IMR-90 (cell line): ENCODE measurements around the gene FAM240A. TPM values are rescaled to one million over a fixed set of nuclear protein-coding genes. Genes with fewer than 3 reads are reported as not detected.
A peak's percentile ranks its signal among the peaks of the same experiment; 100 is the strongest.

Experiments used
- ATAC-seq: fragments of 200-7000 bp; cut with Tn5 transposase; 2 replicates; pipeline ENCODE4 v1.9.1; 2020; ENCODE audit warnings: low read depth, mild to moderate bottlenecking, moderate library complexity
- BruUV-seq: library from RNA; stranded (reverse); fragments of 400-500 nt; replicated peaks from 2 replicates; lab custom pipeline; 2021; lab: Mats Ljungman, UMichigan
- CTCF ChIA-PET: fragments of 300-600 bp; formaldehyde crosslinking; extraction: SDS; loops from one replicate; lab custom pipeline; 2021; ENCODE audit warnings: antibody characterized with exemption; lab: Yijun Ruan, JAX
- POLR2A ChIA-PET: fragments of 300-600 bp; sonication (Branson Sonifier 250); formaldehyde crosslinking; loops from one replicate; lab custom pipeline; 2022; ENCODE audit warnings: antibody characterized with exemption; ENCODE audit not compliant: unreplicated experiment; lab: Charles Lee
- DNase-seq: peaks from one replicate; pipeline ENCODE4 v3.0.0; 2013
- H2AFZ ChIP-seq: replicated peaks from 2 replicates; pipeline ENCODE3; 2013; ENCODE audit warnings: low read length, mild to moderate bottlenecking; ENCODE audit not compliant: poor library complexity
- H2AK5ac ChIP-seq: 2 replicates; pipeline ENCODE4 v1.6.1; 2013; ENCODE audit warnings: low read depth, low read length, inconsistent platforms
- H2AK9ac ChIP-seq: replicated peaks from 2 replicates; pipeline ENCODE3; 2013; ENCODE audit warnings: mild to moderate bottlenecking, low read depth, low read length, moderate library complexity; ENCODE audit not compliant: poor library complexity
- H2BK120ac ChIP-seq: 2 replicates; pipeline ENCODE4 v1.6.1; 2013; ENCODE audit warnings: low read depth, low read length, inconsistent platforms
- H2BK15ac ChIP-seq: 3 replicates; pipeline ENCODE4 v1.6.1; 2013; ENCODE audit warnings: low read depth, low read length, inconsistent platforms
- H2BK20ac ChIP-seq: 2 replicates; pipeline ENCODE4 v1.6.1; 2013; ENCODE audit warnings: low read depth, mild to moderate bottlenecking, inconsistent platforms, low read length, moderate library complexity
- H2BK5ac ChIP-seq: 2 replicates; pipeline ENCODE4 v1.6.1; 2013; ENCODE audit warnings: mild to moderate bottlenecking, low read depth, low read length, inconsistent platforms; ENCODE audit not compliant: poor library complexity, severe bottlenecking
- H3K14ac ChIP-seq: replicated peaks from 2 replicates; pipeline ENCODE4 v1.6.1; 2013; ENCODE audit warnings: low read depth, low read length, inconsistent platforms
- H3K18ac ChIP-seq: 2 replicates; pipeline ENCODE4 v1.6.1; 2013; ENCODE audit warnings: low read depth, low read length, control low read depth
- H3K23ac ChIP-seq: 2 replicates; pipeline ENCODE4 v1.6.1; 2013; ENCODE audit warnings: low read depth, low read length, inconsistent platforms
- H3K27ac ChIP-seq: 2 replicates; pipeline ENCODE4 v1.5.1; 2013; ENCODE audit warnings: mild to moderate bottlenecking, control low read depth, low read length; ENCODE audit not compliant: insufficient read depth
- H3K27me3 ChIP-seq: 2 replicates; pipeline ENCODE4 v1.6.1; 2013; ENCODE audit warnings: low read length; ENCODE audit not compliant: control insufficient read depth, insufficient read depth
- H3K36me3 ChIP-seq: 2 replicates; pipeline ENCODE4 v1.6.1; 2013; ENCODE audit warnings: low read length, mixed read lengths; ENCODE audit not compliant: control insufficient read depth, insufficient read depth
- H3K4ac ChIP-seq: 2 replicates; pipeline ENCODE4 v1.6.1; 2013; ENCODE audit warnings: low read depth, low read length, inconsistent platforms
- H3K4me1 ChIP-seq: 2 replicates; pipeline ENCODE4 v1.6.1; 2013; ENCODE audit warnings: low read length, mixed read lengths; ENCODE audit not compliant: control insufficient read depth, insufficient read depth
- H3K4me2 ChIP-seq: 2 replicates; pipeline ENCODE4 v1.6.1; 2013; ENCODE audit warnings: low read depth, mild to moderate bottlenecking, control low read depth, low read length, moderate library complexity
- H3K4me3 ChIP-seq: 2 replicates; pipeline ENCODE4 v1.5.1; 2013; ENCODE audit warnings: low read depth, mild to moderate bottlenecking, control low read depth, low read length, moderate library complexity; ENCODE audit not compliant: insufficient read depth
- H3K56ac ChIP-seq: 2 replicates; pipeline ENCODE4 v1.6.1; 2013; ENCODE audit warnings: low read length, inconsistent platforms; ENCODE audit not compliant: insufficient read depth; ENCODE audit errors: extremely low read depth
- H3K79me1 ChIP-seq, 2 experiments: 2 replicates each; pipeline ENCODE4 v1.6.1; 2013; ENCODE audit warnings: low read length in 2 of 2, inconsistent platforms in 1 of 2, low read depth in 1 of 2
- H3K9ac ChIP-seq: 2 replicates; pipeline ENCODE4 v1.6.1; 2013; ENCODE audit warnings: low read depth, low read length, control low read depth
- H3K9me1 ChIP-seq: 2 replicates; pipeline ENCODE4 v1.6.1; 2013; ENCODE audit warnings: low read length, inconsistent platforms; ENCODE audit not compliant: insufficient read depth
- H3K9me3 ChIP-seq: 2 replicates; pipeline ENCODE4 v1.6.1; 2013; ENCODE audit warnings: low read length; ENCODE audit not compliant: control insufficient read depth, insufficient read depth
- H4K20me1 ChIP-seq: 2 replicates; pipeline ENCODE4 v1.6.1; 2013; ENCODE audit warnings: low read length, inconsistent platforms; ENCODE audit not compliant: insufficient read depth
- H4K5ac ChIP-seq: 2 replicates; pipeline ENCODE4 v1.6.1; 2013; ENCODE audit warnings: mild to moderate bottlenecking, low read depth, low read length, control low read depth
- H4K8ac ChIP-seq, 2 experiments: 2 replicates each; pipeline ENCODE4 v1.6.1; 2013; ENCODE audit warnings: low read depth in 2 of 2, low read length in 2 of 2, control low read depth in 1 of 2, inconsistent platforms in 1 of 2
- H4K91ac ChIP-seq: 2 replicates; pipeline ENCODE4 v1.6.1; 2013; ENCODE audit warnings: low read depth, low read length, inconsistent platforms; ENCODE audit not compliant: insufficient read depth
- BHLHE40 ChIP-seq: fragments of 150-350 bp; IDR thresholded peaks from 2 replicates; pipeline ENCODE4 v1.6.1; 2016; ENCODE audit warnings: mild to moderate bottlenecking, low read depth, low read length
- CEBPB ChIP-seq: IDR thresholded peaks from 2 replicates; pipeline ENCODE4 v1.6.1; 2012; ENCODE audit warnings: low read depth, low read length, improper control_type of control experiment
- CHD1 ChIP-seq: IDR thresholded peaks from 2 replicates; pipeline ENCODE4 v1.6.1; 2012; ENCODE audit warnings: low read depth, low read length, improper control_type of control experiment
- CTCF ChIP-seq: conservative IDR thresholded peaks from 2 replicates; pipeline ENCODE4 v1.5.1; 2012; ENCODE audit warnings: mild to moderate bottlenecking, low read depth, low read length, improper control_type of control experiment
- ELK1 ChIP-seq: fragments of 150-350 bp; IDR thresholded peaks from 2 replicates; pipeline ENCODE4 v1.6.1; 2016; ENCODE audit warnings: low read depth, mild to moderate bottlenecking, low read length, moderate library complexity, borderline replicate concordance
- FOS ChIP-seq: fragments of 150-350 bp; IDR thresholded peaks from 2 replicates; pipeline ENCODE4 v1.6.1; 2016; ENCODE audit warnings: low read depth, low read length
- MAFK ChIP-seq: IDR thresholded peaks from 2 replicates; pipeline ENCODE4 v1.6.1; 2012; ENCODE audit warnings: low read depth, low read length, improper control_type of control experiment
- MAZ ChIP-seq: IDR thresholded peaks from 2 replicates; pipeline ENCODE4 v1.6.1; 2012; ENCODE audit warnings: low read depth, mild to moderate bottlenecking, low read length, improper control_type of control experiment, moderate library complexity, borderline replicate concordance
- MXI1 ChIP-seq: IDR thresholded peaks from 2 replicates; pipeline ENCODE4 v1.6.1; 2012; ENCODE audit warnings: low read depth, mild to moderate bottlenecking, low read length, moderate library complexity, borderline replicate concordance
- NFE2L2 ChIP-seq: fragments of 150-350 bp; IDR thresholded peaks from 2 replicates; pipeline ENCODE4 v1.6.1; 2016; ENCODE audit warnings: low read depth, mild to moderate bottlenecking, low read length
- POLR2A ChIP-seq: IDR thresholded peaks from 2 replicates; pipeline ENCODE4 v1.6.1; 2012; ENCODE audit warnings: mild to moderate bottlenecking, low read depth, low read length
- RAD21 ChIP-seq: IDR thresholded peaks from 2 replicates; pipeline ENCODE4 v1.6.1; 2012; ENCODE audit warnings: low read length, improper control_type of control experiment
- RCOR1 ChIP-seq: IDR thresholded peaks from 2 replicates; pipeline ENCODE4 v1.6.1; 2012; ENCODE audit warnings: mild to moderate bottlenecking, low read length, improper control_type of control experiment; ENCODE audit not compliant: insufficient replicate concordance
- RFX5 ChIP-seq: IDR thresholded peaks from 2 replicates; pipeline ENCODE4 v1.8.0; 2012; ENCODE audit warnings: low read depth, mild to moderate bottlenecking, low read length, moderate library complexity
- SMC3 ChIP-seq: fragments of 150-350 bp; IDR thresholded peaks from 2 replicates; pipeline ENCODE4 v1.6.1; 2016; ENCODE audit warnings: low read depth, mild to moderate bottlenecking, antibody characterized with exemption, low read length, moderate library complexity
- USF2 ChIP-seq: fragments of 150-350 bp; IDR thresholded peaks from 2 replicates; pipeline ENCODE4 v1.6.1; 2017; ENCODE audit warnings: mild to moderate bottlenecking, antibody characterized with exemption, low read length, low read depth
- WGBS, 2 experiments: methylation state at CpG; one replicate each; pipeline versions ENCODE4 v1.1.5 to v1.1.7; 2013; ENCODE audit warnings: missing lambda C conversion rate in 2 of 2; ENCODE audit not compliant: insufficient read length in 1 of 2; ENCODE audit errors: extremely low coverage in 2 of 2; 5-methylcytosine and 5-hydroxymethylcytosine counted together
- dilution Hi-C: fragments of 300-500 bp; cut with HindIII; formaldehyde crosslinking; loops from one replicate; pipeline ENCODE4 v1.14.3; 2018; ENCODE audit warnings: low sequenced_read_pairs; ENCODE audit not compliant: unreplicated experiment
- in situ Hi-C: fragments of 300-500 bp; cut with MboI; formaldehyde crosslinking; loops from 3 replicates; pipeline ENCODE4 v1.14.3; 2019; ENCODE audit warnings: low sequenced_read_pairs, inconsistent platforms, mixed read lengths
- intact Hi-C: fragments of 100-400 bp; cut with micrococcal nuclease; formaldehyde crosslinking; loops from 2 replicates; pipeline ENCODE4 v1.10.0; 2022
- polyA plus RNA-seq, 3 experiments: library from polyadenylated mRNA; depleted of rRNA; stranded (reverse); fragments of >200 nt; gene quantifications; 2 replicates each; pipeline ENCODE4 v1.2.3, GENCODE V29; 2012; ENCODE audit warnings: low replicate concordance in 1 of 3
- total RNA-seq: library from RNA; depleted of rRNA; stranded (reverse); fragments of >200 nt; gene quantifications from 2 replicates; pipeline ENCODE4 v1.2.3, GENCODE V29; 2012

The FAM240A gene
- total and polyA plus RNA-seq, 2 of the 4 experiments (the other 2 are of a cell fraction): not detected

- H3K14ac ChIP-seq: no peak overlapping the region
- H2AK5ac ChIP-seq: no peak overlapping the region
- no peaks in the 10 kb centered on the region for H3K79me1 ChIP-seq
- H2BK15ac ChIP-seq: no peak overlapping the region
- no peak overlapping the region for H3K4me2 ChIP-seq
- H3K9ac ChIP-seq: no peak overlapping the region
- intact Hi-C loops (loop anchor here (5.0 kb wide), 1 partner anchor 58 kb away; the partner anchor contains the start of gene LRRC2), dilution Hi-C loops (no loop called here), in situ Hi-C loops (no loop called here)
- no peaks in the 10 kb centered on the region for H3K36me3 ChIP-seq
- no peak overlapping the region for H3K4me3 ChIP-seq
- ChIA-PET POLR2A (interaction anchor here (0.5 kb wide), 1 partner anchor 698 kb away, joined by 8 read pairs; no protein-coding TSS in a partner anchor), CTCF (interaction anchor here (1.0 to 2.3 kb wide), 3 partner anchors 20 to 137 kb away, joined by 3 to 6 read pairs (median 3); no protein-coding TSS in a partner anchor)
- no peak overlapping the region for H2BK5ac ChIP-seq
- no peak overlapping the region for H2AK9ac ChIP-seq
- no peak overlapping the region for H3K23ac ChIP-seq
- no peak overlapping the region for H3K4ac ChIP-seq
- no peak overlapping the region for H3K56ac ChIP-seq
- no peaks in the 10 kb centered on the region for H4K20me1 ChIP-seq
- 0 out of 2 replicates have a peak overlapping the region, but pooled peaks have one; percentile 26 for H3K18ac ChIP-seq
- no TSS peak for BruUV-seq
- DNase-seq (no peak), ATAC-seq (no peak)
- no peak overlapping the region for H4K8ac ChIP-seq
- H3K9me3 ChIP-seq: no peaks in the 10 kb centered on the region
- WGBS, 2 experiments: 67% methylated on average over 1 of the region's 3 CpGs; no CpG with 5 or more reads in 1 of the 2 experiments
- no peak overlapping the region for H3K27ac ChIP-seq
- peak overlapping the region; percentile 18; the same call in 1 of the 2 replicates for H2BK20ac ChIP-seq
- peaks cover 7% of the 10 kb centered on the region for H3K9me1 ChIP-seq
- H3K4me1 ChIP-seq: peaks cover 21% of the 10 kb centered on the region
- H2AFZ ChIP-seq: no peak overlapping the region
- peak overlapping the region; percentile 74 for H4K5ac ChIP-seq
- no peak overlapping the region for H2BK120ac ChIP-seq
- TF ChIP-seq NFE2L2 (no peak), MAFK (no peak), RAD21 (no peak), FOS (no peak), MXI1 (no peak), CEBPB (no peak), CTCF (no peak), BHLHE40 (no peak), SMC3 (no peak), ELK1 (no peak), USF2 (no peak), MAZ (no peak), POLR2A (no peak), RCOR1 (no peak), RFX5 (no peak), CHD1 (no peak)
- H4K91ac ChIP-seq: no peak overlapping the region
- peaks cover 3% of the 10 kb centered on the region for H3K27me3 ChIP-seq
Measured at GRCh38 chr3:46624975-46625490, 12.7 kb downstream of the FAM240A start.
